ENCODE data around the gene RFX1. TPM values are rescaled to one million over a fixed set of nuclear protein-coding genes. Genes with fewer than 3 reads are reported as not detected.

The RFX1 gene
- total RNA-seq, 2 donors from 2014 or later, result 17.1 to 24.3 TPM

DNA sequence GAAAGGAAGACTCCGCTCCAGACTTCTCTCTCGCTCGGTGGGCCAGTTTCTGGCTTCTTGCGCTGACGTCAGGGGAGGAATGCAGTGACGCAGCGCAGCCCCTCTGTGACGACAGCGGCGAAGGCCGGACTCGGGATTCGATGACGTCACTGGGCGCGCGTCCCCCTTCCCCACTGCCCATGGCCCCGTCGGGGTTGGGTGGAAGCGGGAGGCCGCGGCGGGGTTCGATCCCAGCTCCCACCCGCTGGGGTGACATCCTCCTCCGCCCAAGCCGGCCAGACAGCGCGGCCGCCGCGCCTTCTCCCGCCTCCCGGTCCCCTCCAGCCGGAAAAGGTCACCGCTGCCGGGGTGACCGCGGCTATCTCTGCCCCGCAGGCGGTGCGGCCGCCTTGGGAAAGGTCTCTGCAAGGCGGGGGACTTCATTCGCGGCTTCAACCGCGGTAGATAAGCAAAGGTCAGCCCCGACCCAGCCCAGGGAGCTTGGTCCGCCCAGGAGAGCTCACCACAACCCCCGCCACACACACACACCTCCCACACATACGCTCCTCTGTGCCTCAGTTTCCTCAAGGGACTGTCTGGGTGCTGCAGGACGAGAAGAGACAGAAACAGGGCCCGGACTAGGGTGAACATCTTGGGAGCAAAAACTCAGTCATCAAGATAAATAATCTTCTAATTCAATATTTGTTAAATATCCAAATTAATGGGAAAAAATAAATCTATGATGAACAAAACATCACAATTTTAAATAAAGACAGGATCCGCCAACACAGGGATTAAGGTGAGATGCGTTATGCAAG lies 844 bp upstream of the RFX1 start:
- 7 to 9% methylated on average over 24 to 55 of the region's 56 CpGs for WGBS, 2 experiments (ENCODE audit: insufficient coverage in 1 of 2, insufficient read length in 1 of 2)
- DNase-seq, result peak; percentile 96
- H3K9me3 Mint-ChIP-seq, result no peaks in the 10 kb centered on the region

GRCh38 chr19:14005349-14006084 lies 603 bp downstream of the RFX1 start:
- no peaks in the 10 kb centered on the region for H3K4me1 Mint-ChIP-seq
- peak overlapping the region; percentile 88 for H3K4me3 ChIP-seq (ENCODE audit: low read length)
- peak; percentile 97 for DNase-seq
- peaks cover 5% of the 10 kb centered on the region for H3K36me3 Mint-ChIP-seq (ENCODE audit: low read depth)
- H3K27ac Mint-ChIP-seq, result peak overlapping the region; percentile 100
- H3K27ac ChIP-seq (ENCODE audit: low read depth, low read length), result peak overlapping the region; percentile 100
- H3K9ac ChIP-seq (ENCODE audit: extremely low read depth, low read length, poor library complexity, severe bottlenecking), result peak overlapping the region; percentile 95
- H3K4me1 ChIP-seq (ENCODE audit: control insufficient read depth, insufficient read depth, low read length), result no peaks in the 10 kb centered on the region
- H3K4me3 Mint-ChIP-seq, result peak overlapping the region; percentile 82
- 10 to 85% methylated on average over 5 to 50 of the region's 50 CpGs for WGBS, 2 experiments (ENCODE audit: insufficient coverage in 1 of 2, insufficient read length in 1 of 2)
- H3K27me3 ChIP-seq (ENCODE audit: control insufficient read depth, insufficient read depth, low read length, poor library complexity, severe bottlenecking), result no peaks in the 10 kb centered on the region
- TF ChIP-seq, protein P1, sequence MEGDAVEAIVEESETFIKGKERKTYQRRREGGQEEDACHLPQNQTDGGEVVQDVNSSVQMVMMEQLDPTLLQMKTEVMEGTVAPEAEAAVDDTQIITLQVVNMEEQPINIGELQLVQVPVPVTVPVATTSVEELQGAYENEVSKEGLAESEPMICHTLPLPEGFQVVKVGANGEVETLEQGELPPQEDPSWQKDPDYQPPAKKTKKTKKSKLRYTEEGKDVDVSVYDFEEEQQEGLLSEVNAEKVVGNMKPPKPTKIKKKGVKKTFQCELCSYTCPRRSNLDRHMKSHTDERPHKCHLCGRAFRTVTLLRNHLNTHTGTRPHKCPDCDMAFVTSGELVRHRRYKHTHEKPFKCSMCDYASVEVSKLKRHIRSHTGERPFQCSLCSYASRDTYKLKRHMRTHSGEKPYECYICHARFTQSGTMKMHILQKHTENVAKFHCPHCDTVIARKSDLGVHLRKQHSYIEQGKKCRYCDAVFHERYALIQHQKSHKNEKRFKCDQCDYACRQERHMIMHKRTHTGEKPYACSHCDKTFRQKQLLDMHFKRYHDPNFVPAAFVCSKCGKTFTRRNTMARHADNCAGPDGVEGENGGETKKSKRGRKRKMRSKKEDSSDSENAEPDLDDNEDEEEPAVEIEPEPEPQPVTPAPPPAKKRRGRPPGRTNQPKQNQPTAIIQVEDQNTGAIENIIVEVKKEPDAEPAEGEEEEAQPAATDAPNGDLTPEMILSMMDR (conservative IDR thresholded peaks at IDR 0.05), result no peak
- no peaks in the 10 kb centered on the region for H3K27me3 Mint-ChIP-seq (ENCODE audit: insufficient read depth)
- H3K36me3 ChIP-seq (ENCODE audit: control insufficient read depth, insufficient read depth, low read length), result peaks cover under 1% of the 10 kb centered on the region
- no peaks in the 10 kb centered on the region for H3K9me3 ChIP-seq (ENCODE audit: control insufficient read depth, low read length)
- no peaks in the 10 kb centered on the region for H3K9me3 Mint-ChIP-seq

More for the DNA sequence above, 844 bp upstream of the RFX1 start:
- Histone ChIP-seq H3K4me1 (ENCODE audit: control insufficient read depth, insufficient read depth, low read length) (no peaks in the 10 kb centered on the region), H3K4me3 (ENCODE audit: low read length) (peak overlapping the region; percentile 88), H3K9me3 (ENCODE audit: control insufficient read depth, low read length) (no peaks in the 10 kb centered on the region), H3K27me3 (ENCODE audit: control insufficient read depth, insufficient read depth, low read length, poor library complexity, severe bottlenecking) (no peaks in the 10 kb centered on the region), H3K36me3 (ENCODE audit: control insufficient read depth, insufficient read depth, low read length) (no peaks in the 10 kb centered on the region), H3K27ac (ENCODE audit: low read depth, low read length) (peak overlapping the region; percentile 100), H3K9ac (ENCODE audit: extremely low read depth, low read length, poor library complexity, severe bottlenecking) (peak overlapping the region; percentile 95)
- Mint-ChIP-seq H3K4me3 (peak overlapping the region; percentile 82), H3K27me3 (ENCODE audit: insufficient read depth) (no peaks in the 10 kb centered on the region), H3K36me3 (ENCODE audit: low read depth) (no peaks in the 10 kb centered on the region), H3K27ac (peak overlapping the region; percentile 100), H3K4me1 (no peaks in the 10 kb centered on the region)
- TF ChIP-seq, protein P1 (conservative IDR thresholded peaks at IDR 0.05), result no peak

- Histone ChIP-seq H3K27me3 (ENCODE audit: control insufficient read depth, insufficient read depth, low read length, poor library complexity, severe bottlenecking) (no peaks in the 10 kb centered on the region), H3K36me3 (ENCODE audit: control insufficient read depth, insufficient read depth, low read length) (peaks cover 6% of the 10 kb centered on the region), H3K4me1 (ENCODE audit: control insufficient read depth, insufficient read depth, low read length) (no peaks in the 10 kb centered on the region), H3K27ac (ENCODE audit: low read depth, low read length) (no peak overlapping the region), H3K9me3 (ENCODE audit: control insufficient read depth, low read length) (peaks cover 1% of the 10 kb centered on the region), H3K9ac (ENCODE audit: extremely low read depth, low read length, poor library complexity, severe bottlenecking) (no peak overlapping the region), H3K4me3 (ENCODE audit: low read length) (peak overlapping the region; percentile 55)
- Mint-ChIP-seq H3K36me3 (ENCODE audit: low read depth) (peaks cover 11% of the 10 kb centered on the region), H3K4me1 (no peaks in the 10 kb centered on the region), H3K27ac (peak overlapping the region; percentile 80), H3K27me3 (ENCODE audit: insufficient read depth) (no peaks in the 10 kb centered on the region), H3K4me3 (peak overlapping the region; percentile 82), H3K9me3 (peaks cover 6% of the 10 kb centered on the region)
- no peak for DNase-seq
- WGBS, 2 experiments (ENCODE audit: insufficient coverage in 1 of 2, insufficient read length in 1 of 2), result 88 to 91% methylated on average over 7 to 14 of the region's 14 CpGs
- TF ChIP-seq, protein P1 (conservative IDR thresholded peaks at IDR 0.05), result no peak
These were observed 1.3 kb downstream of the RFX1 start for GRCh38 chr19:14004619-14005348.

All from endodermal cell (in vitro differentiated cells).